Activated T-cell treated with anti-CD3 and anti-CD28 coated beads, Interleukin-2, amount 50 U/mL, for 48 hours (primary cell): ENCODE data around the gene RFWD3.

ENCODE experiments used
- DNase-seq, 2 experiments: peaks; one replicate each; pipeline ENCODE4 v3.0.0-alpha.2; 2020

The RFWD3 gene

GRCh38 chr16:74622005-74622404 is 44.7 kb downstream of the RFWD3 start:
- DNase-seq, result no peak

DNA sequence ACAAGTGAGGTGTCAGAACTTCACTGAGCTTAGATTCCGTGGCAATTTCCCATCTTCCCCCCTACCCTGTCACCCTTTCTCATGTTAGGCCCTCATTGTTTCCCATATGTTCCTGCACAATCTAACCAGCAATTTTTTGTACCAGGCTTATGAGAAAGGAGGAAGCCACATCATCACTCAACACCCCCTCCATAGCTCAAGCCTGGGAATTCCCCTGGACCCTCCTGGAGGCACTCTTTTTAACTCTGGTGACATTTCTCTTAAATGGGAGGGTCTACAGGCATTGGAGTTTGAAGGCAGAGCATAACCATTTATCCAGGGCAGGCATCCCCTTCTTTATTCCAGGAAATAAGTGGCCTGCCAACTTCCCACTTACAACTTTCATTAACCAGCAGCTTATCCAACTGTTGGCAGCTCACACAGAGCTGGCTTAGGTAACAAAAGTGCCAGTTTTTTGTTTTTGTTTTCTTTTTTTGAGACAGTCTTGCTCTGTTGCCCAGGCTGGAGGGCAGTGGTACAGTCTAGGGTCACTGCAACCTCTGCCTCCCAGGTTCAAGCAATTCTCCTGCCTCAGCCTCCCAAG is 49.4 kb downstream of the RFWD3 start:
- no peak for DNase-seq

GRCh38 chr16:74611721-74612120 is 55.0 kb downstream of the RFWD3 start:
- DNase-seq, result no peak

DNA sequence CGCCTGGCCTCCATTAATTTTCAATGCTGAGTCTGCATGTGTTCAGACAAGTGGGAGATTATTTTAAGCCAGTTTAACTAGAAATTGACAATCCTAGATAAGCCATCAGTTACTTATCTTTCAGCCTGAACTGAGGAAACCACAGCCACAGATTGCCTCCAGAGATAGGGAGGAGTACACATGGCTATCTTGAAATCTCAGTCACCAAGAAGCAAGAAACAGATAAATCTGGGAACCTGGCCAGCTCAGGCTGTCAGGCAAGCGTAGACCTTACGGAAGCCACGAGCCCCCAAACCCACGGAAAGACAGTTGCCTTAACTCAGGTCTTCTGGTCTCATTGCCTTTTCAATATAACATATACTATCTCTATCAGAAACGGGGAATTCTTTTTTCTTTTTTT is 57.7 kb downstream of the RFWD3 start:
- no peak for DNase-seq

DNA sequence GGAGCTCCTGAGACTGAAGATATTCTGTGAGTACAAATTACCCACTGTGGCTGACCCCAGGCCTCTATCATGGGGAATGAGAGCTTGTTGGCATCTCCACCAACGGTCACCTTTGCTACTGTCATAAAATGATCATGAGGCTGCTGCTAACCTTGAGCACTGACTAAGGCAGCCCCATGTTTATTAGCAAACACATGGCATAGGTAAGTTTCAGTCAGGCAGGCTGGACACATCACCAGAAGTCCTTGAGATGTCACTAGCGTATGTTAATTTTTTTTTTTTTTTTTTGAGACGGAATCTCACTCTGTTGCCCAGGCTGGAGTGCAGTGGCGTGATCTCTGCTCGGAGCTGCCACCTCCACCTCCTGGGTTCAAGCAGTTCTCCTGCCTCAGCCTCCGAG is 58.3 kb downstream of the RFWD3 start:
- no peak for DNase-seq

- no peak for DNase-seq
Observed at GRCh38 chr16:74607962-74608356, 58.7 kb downstream of the RFWD3 start.

DNA sequence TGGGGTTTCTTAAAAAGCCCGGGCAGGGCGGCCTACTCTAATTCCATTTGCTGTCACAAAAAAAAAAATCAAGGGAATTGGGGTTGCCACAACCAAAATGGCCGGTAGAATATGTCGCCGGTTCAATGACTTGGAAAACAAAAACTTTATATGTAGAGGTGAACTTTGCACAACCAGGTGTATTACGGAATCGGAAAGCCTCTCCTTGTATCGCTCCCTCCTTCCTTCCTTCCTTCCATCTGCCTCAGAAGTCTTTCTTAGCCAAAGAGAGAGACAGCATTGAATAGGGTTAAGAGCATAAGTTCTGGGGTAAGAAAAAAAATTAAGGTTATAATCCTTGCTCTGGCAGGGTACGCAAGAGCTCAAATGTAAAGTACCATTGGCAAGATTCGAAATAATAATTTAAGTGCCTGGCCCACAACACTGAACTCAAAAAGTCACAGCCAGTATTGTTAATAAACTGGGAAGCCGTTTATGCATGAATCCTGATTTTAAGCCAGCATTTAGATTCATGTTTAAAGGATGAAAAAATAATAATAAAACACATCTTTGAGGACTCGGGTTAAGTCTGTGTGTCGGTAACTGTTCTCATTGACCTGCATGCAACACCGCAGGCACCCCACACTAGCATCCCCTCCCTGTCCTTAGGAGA is 59.2 kb downstream of the RFWD3 start:
- DNase-seq, result no peak

- DNase-seq, result peak; percentile 90 to 93
Observed at GRCh38 chr16:74606521-74607309, 60.0 kb downstream of the RFWD3 start, which contains the start of gene GLG1. Gene GLG1 (minus strand): TSS chr16:74607114. CDS start chr16:74607094, 20 bp downstream.

GRCh38 chr16:74605746-74606520 is 60.7 kb downstream of the RFWD3 start:
- DNase-seq, result peak in 1 of 2 experiments; percentile 38

DNA sequence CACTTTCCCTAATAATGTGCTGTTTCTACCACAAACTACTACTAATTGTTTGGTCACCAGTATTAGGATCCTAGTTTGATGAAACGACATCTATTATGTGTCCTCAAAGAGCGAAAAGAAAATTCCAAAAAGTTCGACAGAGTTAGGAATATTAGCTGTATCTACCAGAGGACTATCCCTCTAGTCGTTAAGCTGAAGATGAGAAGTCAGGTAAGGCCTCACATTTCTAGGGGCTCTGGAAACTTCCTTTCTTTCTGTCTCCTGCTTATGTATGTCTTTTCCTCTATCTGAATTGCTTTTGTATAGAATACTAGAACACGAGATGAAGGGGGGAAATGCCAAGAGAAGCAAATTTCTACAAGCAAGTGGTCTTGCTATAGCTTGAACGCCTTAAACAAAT is 61.3 kb downstream of the RFWD3 start:
- no peak for DNase-seq

DNA sequence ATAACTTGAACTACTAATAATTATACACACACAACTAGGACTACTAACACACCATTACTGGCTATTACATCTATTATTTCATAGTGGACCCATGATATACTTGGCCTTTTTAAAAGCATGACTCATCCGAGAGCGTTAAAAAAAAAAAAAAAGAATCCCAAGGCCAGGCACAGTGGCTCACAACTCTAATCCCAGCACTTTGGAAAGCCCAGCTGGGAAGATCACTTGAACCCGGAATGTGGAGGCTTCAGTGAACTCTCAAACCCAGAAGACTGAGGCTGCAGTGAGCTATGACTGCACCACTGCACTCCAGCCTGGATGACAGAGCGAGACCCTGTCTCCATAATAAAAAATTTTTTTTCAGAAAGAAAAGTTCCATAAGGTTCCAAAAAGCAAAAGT is 62.8 kb downstream of the RFWD3 start:
- DNase-seq, result no peak

- peak; percentile 53 to 69 for DNase-seq
Observed at GRCh38 chr16:74601126-74601871, 65.4 kb downstream of the RFWD3 start.

DNA sequence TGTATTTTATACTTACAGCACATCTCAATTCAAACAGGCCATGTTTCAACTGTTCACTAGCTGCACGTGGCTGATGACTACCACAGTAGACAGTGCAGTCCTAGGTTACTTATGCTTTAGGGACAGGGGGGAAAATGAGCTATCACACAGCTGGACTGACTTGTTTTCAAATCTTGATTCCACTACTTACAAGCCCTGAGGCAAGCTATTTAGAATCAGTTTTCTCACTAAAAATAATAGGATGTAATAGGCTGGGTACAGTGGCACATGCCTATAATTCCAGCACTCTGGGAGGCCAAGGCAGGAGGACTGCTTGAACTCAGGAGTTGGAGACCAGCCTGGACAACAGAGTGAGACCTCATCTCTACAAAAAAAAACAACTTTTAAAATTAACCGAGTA is 70.1 kb downstream of the RFWD3 start:
- no peak for DNase-seq

GRCh38 chr16:74592847-74593246 is 73.8 kb downstream of the RFWD3 start:
- DNase-seq, result no peak

GRCh38 chr16:74591876-74592650 is 74.6 kb downstream of the RFWD3 start:
- DNase-seq, result no peak

DNA sequence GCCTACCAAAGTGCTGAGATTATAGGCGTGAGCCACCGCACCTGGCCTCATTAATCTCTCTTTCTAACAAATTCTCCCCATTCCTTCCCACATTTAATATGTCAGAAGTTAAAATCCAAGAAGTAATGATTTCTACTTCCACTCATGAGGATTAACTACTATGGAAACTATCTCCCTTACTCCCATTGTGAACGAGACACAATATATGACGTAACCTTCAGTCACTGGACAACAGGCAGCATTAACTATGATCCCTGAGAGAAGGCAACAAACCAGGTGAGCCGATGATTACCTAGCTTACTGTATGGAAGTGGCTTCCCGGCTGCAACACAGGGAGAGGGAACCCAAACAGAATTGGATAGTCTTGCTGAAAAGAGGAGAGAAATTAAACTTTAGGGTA is 79.7 kb downstream of the RFWD3 start:
- no peak for DNase-seq

GRCh38 chr16:74585846-74586443 is 80.7 kb downstream of the RFWD3 start:
- DNase-seq, result no peak

DNA sequence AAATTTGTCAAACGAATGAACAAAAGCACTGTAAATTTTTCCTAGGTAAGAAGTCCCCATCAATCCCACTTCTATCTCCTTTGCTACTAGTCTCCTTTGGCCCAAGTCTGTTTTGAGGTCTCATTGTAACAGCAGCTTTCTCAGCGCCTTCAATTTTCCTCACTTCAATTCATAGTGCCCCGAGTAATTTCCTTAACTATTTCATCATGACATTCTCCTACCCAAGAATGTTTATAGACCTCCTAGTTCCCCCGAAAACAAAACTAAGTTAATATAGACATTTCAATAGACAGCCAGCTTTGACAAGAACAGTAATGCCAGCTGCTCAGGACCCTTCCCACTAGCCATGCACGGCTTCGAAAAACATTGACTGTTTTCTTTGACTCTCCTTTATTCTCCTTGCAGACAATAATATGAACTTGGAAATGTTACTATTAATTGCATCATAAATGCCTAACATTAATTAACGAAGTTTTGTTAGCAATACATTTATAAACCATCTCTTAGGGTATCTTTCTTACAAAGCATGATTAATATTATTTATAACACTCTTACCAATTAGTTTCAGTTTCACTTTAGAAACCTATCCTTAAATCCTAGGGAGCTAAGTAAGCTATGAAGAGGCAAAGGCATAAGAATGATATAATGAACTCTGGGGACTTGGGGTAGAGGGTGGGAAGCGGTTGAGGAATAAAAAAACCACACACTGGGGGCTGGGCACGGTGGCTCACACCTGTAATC is 82.6 kb downstream of the RFWD3 start:
- no peak for DNase-seq

GRCh38 chr16:74582970-74583369 is 83.7 kb downstream of the RFWD3 start:
- no peak for DNase-seq

DNA sequence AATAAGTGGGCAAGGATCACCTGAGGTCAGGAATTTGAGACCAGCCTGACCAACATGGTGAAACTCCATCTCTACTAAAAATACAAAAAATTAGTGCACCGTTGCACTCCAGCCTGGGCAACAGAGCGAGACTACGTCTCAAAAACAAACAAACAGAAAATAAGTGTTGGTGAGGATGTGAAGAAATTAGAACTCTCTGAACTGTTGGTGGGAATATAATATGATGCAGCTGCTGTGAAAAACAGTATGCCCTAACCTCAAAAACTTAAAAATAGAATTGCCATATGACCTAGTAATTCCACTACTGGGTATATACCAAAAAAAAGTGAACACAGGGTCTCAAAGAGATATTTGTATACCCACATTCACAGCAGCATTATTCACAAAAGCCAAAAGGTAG is 85.8 kb downstream of the RFWD3 start:
- no peak for DNase-seq

GRCh38 chr16:74578838-74579237 is 87.8 kb downstream of the RFWD3 start:
- no peak for DNase-seq
